H9 (cell line): ENCODE results near the gene REEP3. TPM values are rescaled to one million over a fixed set of nuclear protein-coding genes. Genes with fewer than 3 reads are reported as not detected.

Experiments
- DNase-seq: peaks from one replicate; pipeline ENCODE4 v3.0.0-alpha.2; 2017
- H2AFZ ChIP-seq: one replicate; pipeline ENCODE4 v1.6.1; 2013; ENCODE audit warnings: mild to moderate bottlenecking, low read length, control low read depth, moderate library complexity
- H2AK5ac ChIP-seq: 2 replicates; pipeline ENCODE4 v1.6.1; 2013; ENCODE audit warnings: low read length, control low read depth, mixed read lengths; ENCODE audit not compliant: insufficient read length
- H2BK120ac ChIP-seq: one replicate; pipeline ENCODE4 v1.6.1; 2013; ENCODE audit warnings: low read depth, mild to moderate bottlenecking, low read length, control low read depth, inconsistent platforms; ENCODE audit not compliant: poor library complexity, severe bottlenecking
- H2BK12ac ChIP-seq: 2 replicates; pipeline ENCODE4 v1.6.1; 2013; ENCODE audit warnings: low read length, control low read depth, mixed read lengths, low read depth; ENCODE audit not compliant: insufficient read length
- H2BK15ac ChIP-seq: 2 replicates; pipeline ENCODE4 v1.6.1; 2013; ENCODE audit warnings: low read depth, low read length, control low read depth
- H2BK20ac ChIP-seq: one replicate; pipeline ENCODE4 v1.6.1; 2013; ENCODE audit warnings: low read depth, mild to moderate bottlenecking, low read length, control low read depth, inconsistent platforms; ENCODE audit not compliant: poor library complexity, severe bottlenecking
- H2BK5ac ChIP-seq: 2 replicates; pipeline ENCODE4 v1.6.1; 2013; ENCODE audit warnings: low read length, control low read depth, mixed read lengths; ENCODE audit not compliant: insufficient read length
- H3K14ac ChIP-seq: 2 replicates; pipeline ENCODE4 v1.6.1; 2013; ENCODE audit warnings: low read length, control low read depth; ENCODE audit not compliant: insufficient read depth
- H3K18ac ChIP-seq: 2 replicates; pipeline ENCODE4 v1.6.1; 2013; ENCODE audit warnings: low read depth, mild to moderate bottlenecking, mixed read lengths, low read length, control low read depth; ENCODE audit not compliant: insufficient read length
- H3K23ac ChIP-seq: 2 replicates; pipeline ENCODE4 v1.6.1; 2013; ENCODE audit warnings: low read length, control low read depth, mixed read lengths, low read depth; ENCODE audit not compliant: insufficient read length
- H3K23me2 ChIP-seq: 2 replicates; pipeline ENCODE4 v1.6.1; 2013; ENCODE audit warnings: low read depth, mild to moderate bottlenecking, mixed read lengths, low read length, control low read depth; ENCODE audit not compliant: insufficient read length, poor library complexity, severe bottlenecking
- H3K27ac ChIP-seq: 2 replicates; pipeline ENCODE4 v1.5.1; 2013; ENCODE audit warnings: low read length, control low read depth, mixed read lengths, low read depth; ENCODE audit not compliant: insufficient read length
- H3K27me3 ChIP-seq: 2 replicates; pipeline ENCODE4 v1.6.1; 2013; ENCODE audit warnings: low read length, control low read depth, inconsistent platforms; ENCODE audit not compliant: insufficient read depth
- H3K4ac ChIP-seq: 2 replicates; pipeline ENCODE4 v1.6.1; 2013; ENCODE audit warnings: low read depth, mild to moderate bottlenecking, control low read depth, inconsistent platforms, low read length, moderate library complexity
- H3K4me1 ChIP-seq: 2 replicates; pipeline ENCODE4 v1.6.1; 2013; ENCODE audit warnings: low read length, control low read depth, inconsistent platforms; ENCODE audit not compliant: insufficient read depth
- H3K4me2 ChIP-seq: 2 replicates; pipeline ENCODE4 v1.6.1; 2013; ENCODE audit warnings: low read length, control low read depth, mixed read lengths; ENCODE audit not compliant: insufficient read length, insufficient read depth
- H3K56ac ChIP-seq: 2 replicates; pipeline ENCODE4 v1.6.1; 2013; ENCODE audit warnings: low read depth, mild to moderate bottlenecking, mixed read lengths, low read length, control low read depth; ENCODE audit not compliant: insufficient read length
- H3K79me1 ChIP-seq: 2 replicates; pipeline ENCODE4 v1.6.1; 2013; ENCODE audit warnings: low read depth, mild to moderate bottlenecking, moderate library complexity, low read length, control low read depth, inconsistent platforms; ENCODE audit not compliant: insufficient read depth, poor library complexity, severe bottlenecking
- H3K79me2 ChIP-seq: 2 replicates; pipeline ENCODE4 v1.6.1; 2013; ENCODE audit warnings: low read length, control low read depth, inconsistent platforms; ENCODE audit not compliant: insufficient read depth
- H3K9ac ChIP-seq: 2 replicates; pipeline ENCODE4 v1.6.1; 2013; ENCODE audit warnings: low read length, control low read depth, mixed read lengths; ENCODE audit not compliant: insufficient read length; ENCODE audit errors: extremely low read depth
- H3K9me3 ChIP-seq: one replicate; pipeline ENCODE4 v1.6.1; 2013; ENCODE audit warnings: low read depth, low read length, inconsistent platforms; ENCODE audit not compliant: control insufficient read depth
- H3T11ph ChIP-seq: one replicate; pipeline ENCODE4 v1.6.1; 2013; ENCODE audit warnings: mild to moderate bottlenecking, low read length, control low read depth, inconsistent platforms
- H4K20me1 ChIP-seq: one replicate; pipeline ENCODE4 v1.6.1; 2013; ENCODE audit not compliant: control insufficient read depth, insufficient read length, insufficient read depth
- H4K5ac ChIP-seq: 2 replicates; pipeline ENCODE4 v1.6.1; 2013; ENCODE audit warnings: low read depth, mild to moderate bottlenecking, mixed read lengths, low read length, control low read depth; ENCODE audit not compliant: insufficient read length
- H4K8ac ChIP-seq: replicated peaks from 2 replicates; pipeline ENCODE4 v1.6.1; 2013; ENCODE audit warnings: low read length, control low read depth, mixed read lengths, low read depth; ENCODE audit not compliant: insufficient read length
- H4K91ac ChIP-seq: 2 replicates; pipeline ENCODE4 v1.6.1; 2013; ENCODE audit warnings: low read depth, mild to moderate bottlenecking, moderate library complexity, mixed read lengths, low read length, control low read depth; ENCODE audit not compliant: insufficient read length
- H3K27ac Mint-ChIP-seq, 3 experiments: 2 replicates in 2 of 3; 3 replicates in 1 of 3; pipeline ENCODE4 v1.8.0; 2020 to 2021; ENCODE audit warnings: mixed read lengths in 3 of 3, mild to moderate bottlenecking in 1 of 3, moderate library complexity in 1 of 3
- H3K27me3 Mint-ChIP-seq: 2 replicates; pipeline ENCODE4 v1.8.0; 2021; ENCODE audit warnings: low read depth, mild to moderate bottlenecking, moderate library complexity, mixed read lengths
- H3K36me3 Mint-ChIP-seq, 3 experiments: 2 replicates in 2 of 3; 3 replicates in 1 of 3; pipeline ENCODE4 v1.8.0; 2020 to 2021; ENCODE audit warnings: low read depth in 3 of 3, mixed read lengths in 3 of 3; ENCODE audit not compliant: insufficient read depth in 1 of 3
- H3K4me1 Mint-ChIP-seq, 2 experiments: 2 replicates each; pipeline ENCODE4 v1.8.0; 2020; ENCODE audit warnings: mixed read lengths in 2 of 2
- H3K4me3 Mint-ChIP-seq, 2 experiments: 2 replicates in 1 of 2; 3 replicates in 1 of 2; pipeline ENCODE4 v1.8.0; 2020 to 2021; ENCODE audit warnings: mild to moderate bottlenecking in 2 of 2, mixed read lengths in 2 of 2, moderate library complexity in 1 of 2
- H3K9me3 Mint-ChIP-seq, 2 experiments: 2 replicates in 1 of 2; 3 replicates in 1 of 2; pipeline ENCODE4 v1.8.0; 2020; ENCODE audit warnings: mild to moderate bottlenecking in 2 of 2, mixed read lengths in 2 of 2, moderate library complexity in 1 of 2
- CTCF ChIP-seq: fragments of 200-600 bp; sonication (generic); conservative IDR thresholded peaks from 3 replicates; pipeline ENCODE4 v1.8.0; 2021; ENCODE audit warnings: antibody characterized with exemption, mild to moderate bottlenecking
- WGBS: extraction: QIAGEN DNeasy Blood & Tissue Kit; methylation state at CpG from one replicate; pipeline ENCODE4 v1.1.7; 2013; ENCODE audit warnings: missing lambda C conversion rate, low lambda C conversion rate, mixed read lengths; ENCODE audit not compliant: insufficient read length; ENCODE audit errors: extremely low coverage; 5-methylcytosine and 5-hydroxymethylcytosine counted together
- total RNA-seq: library from RNA; stranded (reverse); gene quantifications from 2 replicates; pipeline ENCODE4 v1.2.1, GENCODE V29; 2021

The REEP3 gene
- total RNA-seq, 1 experiment from 2014 or later = 21.4 TPM

- Histone ChIP-seq H3K4me2 (no peak overlapping the region), H3K27ac (no peak overlapping the region)
- H3K4me1 Mint-ChIP-seq = peaks cover 34% of the 10 kb centered on the region in 2 experiments
These were observed 150.2 kb downstream of the REEP3 start for GRCh38 chr10:63671317-63671937.

More at GRCh38 chr10:63671317-63671937, 150.2 kb downstream of the REEP3 start:
- H3K27ac Mint-ChIP-seq = peak overlapping the region; percentile 69 to 85 (median 74); a peak in 5 of 7 replicates
- Histone ChIP-seq H4K20me1 (no peaks in the 10 kb centered on the region), H3K4me1 (peaks cover 17% of the 10 kb centered on the region), H4K91ac (no peak overlapping the region), H3K9me3 (no peaks in the 10 kb centered on the region), H2BK120ac (no peak overlapping the region), H3K18ac (no peak overlapping the region), H3T11ph (no peak overlapping the region), H3K27me3 (no peaks in the 10 kb centered on the region), H3K9ac (no peak overlapping the region), H4K5ac (no peak overlapping the region), H2BK15ac (no peak overlapping the region), H3K79me2 (no peaks in the 10 kb centered on the region), H4K8ac (no peak overlapping the region), H3K14ac (no peak overlapping the region), H3K4ac (no peak overlapping the region), H3K56ac (no peak overlapping the region), H2BK5ac (no peak overlapping the region), H3K23me2 (no peaks in the 10 kb centered on the region), H2AFZ (peak overlapping the region; percentile 82), H3K79me1 (no peaks in the 10 kb centered on the region), H2AK5ac (no peak overlapping the region), H2BK12ac (no peak overlapping the region), H2BK20ac (no peak overlapping the region), H3K23ac (no peak overlapping the region)
- peak overlapping the region in 1 of 2 experiments; percentile 5; a peak in 2 of 5 replicates for H3K4me3 Mint-ChIP-seq
- DNase-seq = no peak
- H3K27me3 Mint-ChIP-seq = no peaks in the 10 kb centered on the region
- H3K9me3 Mint-ChIP-seq = no peaks in the 10 kb centered on the region
- no peak for TF ChIP-seq CTCF
- H3K36me3 Mint-ChIP-seq = no peaks in the 10 kb centered on the region
- WGBS = no CpG with 5 or more reads among the region's 2 CpGs
